Colonic mucosa (tissue), 4 donors: Measurements from ENCODE around the gene SUV39H2. TPM values are rescaled to one million over a fixed set of nuclear protein-coding genes. Genes with fewer than 3 reads are reported as not detected.
A peak's percentile ranks its signal among the peaks of the same experiment; 100 is the strongest.

Experiments
- DNase-seq: peaks from one replicate; pipeline ENCODE4 v3.0.0-alpha.2; 2020
- H3K27ac ChIP-seq: fragments of 200-600 bp; one replicate; pipeline ENCODE4 v1.8.0; 2021
- H3K27me3 ChIP-seq: fragments of 200-600 bp; one replicate; pipeline ENCODE4 v1.8.0; 2021
- H3K36me3 ChIP-seq: fragments of 200-600 bp; one replicate; pipeline ENCODE4 v1.8.0; 2021
- H3K4me1 ChIP-seq: fragments of 200-600 bp; one replicate; pipeline ENCODE4 v1.8.0; 2021; ENCODE audit warnings: mild to moderate bottlenecking
- H3K4me3 ChIP-seq: fragments of 200-600 bp; one replicate; pipeline ENCODE4 v1.8.0; 2021
- H3K9ac ChIP-seq, 2 donors: one replicate each; pipeline ENCODE4 v1.7.0; 2013; ENCODE audit warnings: control low read depth in 2 of 2, low read depth in 2 of 2, low read length in 2 of 2
- H3K9me3 ChIP-seq: fragments of 200-600 bp; one replicate; pipeline ENCODE4 v1.8.0; 2021
- intact Hi-C: fragments of 100-400 bp; cut with DNase I; formaldehyde crosslinking; loops from one replicate; pipeline ENCODE4 v1.14.1; 2022
- total RNA-seq, 2 donors: library from RNA; stranded (reverse); fragmentation: NEBNext Ultra II Directional in 1 of 2; extraction: Animal tissue kit (Norgen Biotek cat#: 25700) in 1 of 2; gene quantifications; one replicate each; pipeline ENCODE4 v1.2.1, GENCODE V29; 2021
- TF ChIP-seq, protein P1 (sequence below): fragments of 200-600 bp; IDR thresholded peaks from one replicate; pipeline ENCODE4 v1.8.0; 2022; ENCODE audit warnings: antibody characterized with exemption, mild to moderate bottlenecking
- donor health status: healthy.
- donor health status: DM: no; HTN: no; CAD: no.
- donor health status: DM: no; HTN: no; CAD: no.

SUV39H2 gene
- total RNA-seq, result 10 to 100 TPM in 1 of 2 donors, 1 to 10 TPM in 1; 6.1 to 20.2 TPM

DNA sequence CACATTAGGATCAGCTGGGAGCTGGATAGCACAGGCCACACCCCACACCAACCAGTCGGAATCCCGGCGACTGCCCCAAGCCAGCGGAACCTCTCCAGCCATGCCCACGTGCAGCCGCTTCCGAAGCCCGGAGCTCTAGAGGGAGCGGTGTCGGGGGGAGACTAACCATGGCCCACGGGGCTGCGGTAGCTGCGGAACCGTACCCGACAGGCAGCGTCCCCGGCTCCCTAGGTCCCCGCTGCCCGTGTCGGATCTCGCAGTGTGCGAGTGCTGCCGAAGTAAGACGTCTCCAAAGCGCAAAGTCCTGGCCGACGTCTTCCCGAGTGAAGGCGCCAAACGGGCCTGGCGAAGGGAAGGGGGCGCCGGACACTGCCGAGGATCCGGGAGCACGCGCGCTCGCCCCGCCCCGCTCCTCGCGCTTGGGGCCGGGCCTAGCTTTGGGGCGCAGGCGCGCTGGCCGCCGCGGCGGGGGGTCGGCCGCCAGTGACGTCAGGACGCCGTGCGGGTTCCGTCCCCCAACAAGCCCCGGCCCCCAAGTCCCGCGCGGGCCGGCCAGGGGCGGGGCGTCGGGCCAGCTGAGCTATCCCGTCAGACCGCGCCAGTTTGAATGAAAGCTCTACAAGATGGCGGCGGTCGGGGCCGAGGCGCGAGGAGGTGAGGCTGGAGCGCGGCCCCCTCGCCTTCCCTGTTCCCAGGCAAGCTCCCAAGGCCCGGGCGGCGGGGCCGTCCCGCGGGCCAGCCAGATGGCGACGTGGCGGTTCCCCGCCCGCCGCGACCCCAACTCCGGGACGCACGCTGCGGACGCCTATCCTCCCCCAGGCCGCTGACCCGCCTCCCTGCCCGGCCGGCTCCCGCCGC lies at the start of gene SUV39H2:
Gene SUV39H2, plus strand, starts transcription at position 601 of the 858 bp plus-strand sequence. Its CDS starts 23 bp downstream, at position 624.
- Histone ChIP-seq H3K4me1 (peaks cover 3% of the 10 kb centered on the region), H3K27me3 (no peaks in the 10 kb centered on the region), H3K27ac (peak within 1 kb of the TSS; percentile 94), H3K9me3 (no peaks in the 10 kb centered on the region), H3K4me3 (peak within 1 kb of the TSS; percentile 89), H3K36me3 (no peaks in the 10 kb centered on the region), H3K9ac (peak within 1 kb of the TSS; percentile 81 to 94)
- DNase-seq, result peak; percentile 95
- TF ChIP-seq, protein P1, sequence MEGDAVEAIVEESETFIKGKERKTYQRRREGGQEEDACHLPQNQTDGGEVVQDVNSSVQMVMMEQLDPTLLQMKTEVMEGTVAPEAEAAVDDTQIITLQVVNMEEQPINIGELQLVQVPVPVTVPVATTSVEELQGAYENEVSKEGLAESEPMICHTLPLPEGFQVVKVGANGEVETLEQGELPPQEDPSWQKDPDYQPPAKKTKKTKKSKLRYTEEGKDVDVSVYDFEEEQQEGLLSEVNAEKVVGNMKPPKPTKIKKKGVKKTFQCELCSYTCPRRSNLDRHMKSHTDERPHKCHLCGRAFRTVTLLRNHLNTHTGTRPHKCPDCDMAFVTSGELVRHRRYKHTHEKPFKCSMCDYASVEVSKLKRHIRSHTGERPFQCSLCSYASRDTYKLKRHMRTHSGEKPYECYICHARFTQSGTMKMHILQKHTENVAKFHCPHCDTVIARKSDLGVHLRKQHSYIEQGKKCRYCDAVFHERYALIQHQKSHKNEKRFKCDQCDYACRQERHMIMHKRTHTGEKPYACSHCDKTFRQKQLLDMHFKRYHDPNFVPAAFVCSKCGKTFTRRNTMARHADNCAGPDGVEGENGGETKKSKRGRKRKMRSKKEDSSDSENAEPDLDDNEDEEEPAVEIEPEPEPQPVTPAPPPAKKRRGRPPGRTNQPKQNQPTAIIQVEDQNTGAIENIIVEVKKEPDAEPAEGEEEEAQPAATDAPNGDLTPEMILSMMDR, result no peak
- intact Hi-C loops, result no loop called here

DNA sequence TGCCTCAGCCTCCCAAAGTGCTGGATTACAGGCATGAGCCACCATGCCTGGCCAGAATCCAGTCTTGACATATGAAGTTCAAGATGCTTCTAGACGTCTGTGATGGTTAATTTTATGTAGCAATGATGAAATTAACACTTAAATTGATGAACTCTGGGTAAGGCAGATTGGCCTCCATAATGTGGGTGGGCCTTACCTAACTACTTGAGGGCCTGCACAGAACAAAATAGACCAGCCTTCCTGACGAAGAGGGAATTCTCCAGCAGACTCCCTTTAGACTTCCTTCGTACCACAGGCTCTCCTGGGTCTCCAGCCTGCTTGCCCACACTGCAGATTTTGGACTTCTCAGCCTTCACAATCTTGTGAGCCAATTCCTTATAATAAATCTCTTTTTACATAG lies 45.6 kb upstream of the SUV39H2 start:
- Histone ChIP-seq H3K9me3 (no peaks in the 10 kb centered on the region), H3K36me3 (no peaks in the 10 kb centered on the region), H3K4me3 (no peak overlapping the region), H3K27me3 (no peaks in the 10 kb centered on the region), H3K4me1 (no peaks in the 10 kb centered on the region), H3K27ac (no peak overlapping the region), H3K9ac (no peak overlapping the region)
- TF ChIP-seq, protein P1, result no peak
- no peak for DNase-seq
- intact Hi-C loops, result no loop called here

DNA sequence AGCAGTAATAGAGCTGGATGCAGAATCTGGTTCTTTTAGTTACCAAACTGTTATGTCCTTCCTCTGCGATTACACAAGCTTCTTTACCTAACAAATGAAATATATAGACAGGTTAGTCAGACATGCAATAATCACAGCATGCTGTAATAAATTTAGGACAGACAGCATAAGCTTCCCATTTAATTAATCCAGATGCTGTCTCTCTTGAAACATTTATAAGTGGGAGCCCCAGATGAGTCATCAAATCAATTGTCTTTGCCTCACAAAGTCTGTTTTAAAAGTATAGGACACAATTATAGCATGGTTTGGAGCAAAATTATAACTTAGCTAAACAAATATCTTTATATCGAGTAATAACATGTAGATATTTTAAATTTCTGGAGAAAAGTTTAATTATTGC lies 42.5 kb upstream of the SUV39H2 start:
- TF ChIP-seq, protein P1, result no peak
- intact Hi-C loops, result no loop called here
- Histone ChIP-seq H3K9me3 (no peaks in the 10 kb centered on the region), H3K27me3 (no peaks in the 10 kb centered on the region), H3K36me3 (no peaks in the 10 kb centered on the region), H3K4me3 (no peak overlapping the region), H3K9ac (no peak overlapping the region), H3K27ac (no peak overlapping the region), H3K4me1 (no peaks in the 10 kb centered on the region)
- DNase-seq, result no peak

DNA sequence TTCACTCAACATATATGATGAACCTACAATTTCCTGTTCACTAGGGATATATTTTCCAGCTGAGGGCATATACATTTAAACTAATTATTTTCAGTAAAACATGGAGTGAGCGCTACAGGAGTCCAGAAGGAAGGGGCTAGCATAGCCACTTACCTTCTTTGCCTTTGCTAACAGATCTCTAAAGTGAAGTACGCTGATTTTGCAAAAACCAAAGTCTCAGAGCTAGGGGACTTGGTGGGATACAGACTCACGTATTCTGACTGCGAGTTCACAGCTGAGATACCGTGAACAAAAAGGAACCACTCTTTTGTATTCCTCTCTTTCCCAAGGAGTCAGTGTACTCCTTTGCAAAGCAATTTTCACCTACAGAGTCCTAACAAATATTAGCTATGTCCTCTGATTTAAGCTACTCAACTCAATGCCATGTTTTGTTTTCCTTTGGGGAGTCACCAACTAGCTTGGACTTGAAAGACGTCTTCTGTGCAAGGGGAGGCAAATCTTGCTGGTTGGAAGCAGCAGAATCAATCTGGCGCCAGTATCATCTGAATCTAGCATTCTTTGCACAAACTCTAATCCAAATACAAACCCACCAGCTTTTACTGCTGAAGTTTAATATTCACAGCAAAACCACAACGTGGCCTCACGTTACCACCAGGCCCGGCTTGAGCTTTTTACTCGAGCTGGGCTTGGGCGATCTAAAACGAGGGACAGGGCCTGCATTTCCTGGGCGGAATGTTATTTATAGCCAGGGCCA lies 41.5 kb upstream of the SUV39H2 start:
- no peak for DNase-seq
- Histone ChIP-seq H3K4me1 (no peaks in the 10 kb centered on the region), H3K4me3 (peak overlapping the region; percentile 91), H3K27ac (peak overlapping the region; percentile 87), H3K9me3 (no peaks in the 10 kb centered on the region), H3K9ac (peak overlapping the region; percentile 74 to 85), H3K27me3 (no peaks in the 10 kb centered on the region), H3K36me3 (peaks cover 5% of the 10 kb centered on the region)
- intact Hi-C loops, result no loop called here
- TF ChIP-seq, protein P1, result no peak

GRCh38 chr10:14837757-14838581 lies 40.7 kb upstream of the SUV39H2 start, which contains the start of the genes CDNF, HSPA14 and MSANTD7:
TSS of gene CDNF (minus strand) at chr10:14838037. CDS start at chr10:14837946, 91 bp downstream.
TSS of gene HSPA14 (plus strand) at chr10:14838306. CDS start at chr10:14838403, 97 bp downstream.
TSS of gene MSANTD7 (plus strand) at chr10:14838306. CDS start at chr10:14842285, 3,979 bp downstream.
- Histone ChIP-seq H3K4me1 (no peaks in the 10 kb centered on the region), H3K9ac (peak within 1 kb of the TSS; percentile 85 to 98), H3K27me3 (no peaks in the 10 kb centered on the region), H3K4me3 (peak within 1 kb of the TSS; percentile 91), H3K9me3 (no peaks in the 10 kb centered on the region), H3K27ac (peak within 1 kb of the TSS; percentile 87), H3K36me3 (peaks cover 5% of the 10 kb centered on the region)
- intact Hi-C loops, result no loop called here
- peak; percentile 100 for DNase-seq
- TF ChIP-seq, protein P1, result no peak
